ENCODE data around the gene SQOR. TPM values are rescaled to one million over a fixed set of nuclear protein-coding genes. Genes with fewer than 3 reads are reported as not detected.

The SQOR gene
- total RNA-seq (2014; rRNA removed; shearing (Covaris generic)) = 22.3 and 23.6 TPM in 2 replicates
- 8.7 and 14.3 TPM in 2 replicates for polyA plus RNA-seq (2014; cell fraction: nucleus; rRNA removed)

DNA sequence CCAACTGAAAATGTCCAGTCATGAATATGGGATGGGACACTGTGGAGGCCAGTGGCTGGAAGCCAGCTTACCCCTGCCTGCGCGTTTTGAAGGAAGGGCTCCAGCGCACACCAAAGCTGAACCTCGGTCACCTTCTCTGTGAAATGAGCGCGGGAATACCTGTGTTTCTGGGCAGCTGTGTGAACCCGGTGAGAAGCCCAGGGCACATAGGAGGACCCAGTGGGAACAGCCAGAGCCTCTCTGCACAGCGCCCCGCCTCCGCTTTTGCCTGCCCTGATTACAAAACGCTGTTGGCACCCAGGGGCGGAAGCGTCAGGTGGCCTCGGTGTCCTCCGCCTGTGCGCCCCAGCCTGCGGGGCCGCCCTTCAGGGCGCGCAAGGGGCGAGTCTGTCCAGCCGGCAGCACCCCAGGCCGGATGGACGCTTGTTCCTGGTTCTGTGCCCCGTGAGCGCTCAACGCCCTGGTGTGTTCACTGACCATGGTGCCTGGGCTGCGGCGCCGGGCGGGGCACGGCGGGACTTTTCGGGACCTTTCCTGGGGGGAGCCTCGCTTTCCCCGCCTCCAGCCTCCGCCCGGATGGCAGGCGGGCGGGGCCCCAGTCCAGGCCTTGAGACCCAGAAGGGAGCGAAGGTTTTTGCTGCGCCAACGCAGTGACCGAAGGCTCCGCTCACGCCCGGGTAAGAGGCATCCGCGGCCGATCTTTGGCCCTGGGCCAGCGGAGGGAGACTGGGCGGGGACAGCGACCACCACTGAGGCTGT, at the start of gene SQOR:
Gene SQOR (plus strand): TSS at position 598 of the 759 bp plus-strand sequence. CDS start 23,895 bp downstream, outside the sequence.
- peak; percentile 58 for DNase-seq (ENCODE audit: extremely low read depth, low read depth)

DNA sequence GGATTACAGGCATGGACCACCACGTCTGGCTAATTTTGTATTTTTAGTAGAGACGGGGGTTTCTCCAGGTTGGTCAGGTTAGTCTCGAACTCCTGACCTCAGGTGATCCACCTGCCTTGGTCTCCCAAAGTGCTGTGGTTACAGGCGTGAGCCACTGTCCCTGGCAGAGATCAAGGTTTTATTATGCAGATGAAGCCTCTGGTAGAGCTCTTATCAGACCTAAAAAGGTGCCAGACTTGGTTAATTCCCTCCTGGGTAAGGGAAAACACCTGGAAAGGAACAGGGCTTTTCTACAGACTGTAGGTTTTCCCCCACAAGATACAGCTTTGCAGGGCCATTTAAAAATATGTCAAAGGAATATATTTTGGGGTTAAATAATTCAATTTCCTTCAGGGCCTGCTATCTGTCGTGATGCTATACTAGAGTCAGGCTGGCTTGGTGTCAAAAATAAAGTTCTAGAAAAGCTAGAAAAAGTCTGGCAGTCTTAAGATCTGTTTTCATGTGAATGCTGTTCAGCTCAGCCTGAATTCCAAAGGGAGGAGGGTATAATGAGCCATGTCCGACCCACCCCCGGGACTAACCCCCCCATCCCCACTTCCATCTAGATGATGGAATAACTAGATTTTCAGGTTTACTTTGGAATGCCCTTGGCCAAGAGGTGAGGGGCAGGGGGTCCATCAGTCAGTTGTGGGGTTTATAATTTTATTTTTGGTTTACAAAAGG, 49.6 kb upstream of the SQOR start:
- DNase-seq (ENCODE audit: extremely low read depth, low read depth) = no peak

DNA sequence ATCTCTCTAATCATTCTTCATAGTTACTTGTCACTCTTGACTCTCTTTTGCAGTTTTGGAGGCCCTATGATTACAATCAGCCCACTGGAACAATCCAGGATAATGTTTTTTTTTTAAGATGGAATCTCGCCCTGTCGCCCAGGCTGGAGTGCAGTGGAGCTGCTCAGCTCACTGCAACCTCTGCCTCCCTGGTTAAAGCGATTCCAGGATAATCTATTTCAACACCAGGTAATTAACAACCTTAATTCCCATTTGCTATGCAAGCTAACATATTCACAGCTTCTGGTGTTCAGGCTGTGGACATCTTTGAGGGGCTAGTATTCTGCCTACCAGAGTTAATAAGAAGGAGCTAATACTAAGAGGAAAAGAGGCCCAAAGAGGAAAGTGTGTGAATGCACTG, 48.7 kb upstream of the SQOR start:
- DNase-seq (ENCODE audit: extremely low read depth, low read depth) = no peak

DNA sequence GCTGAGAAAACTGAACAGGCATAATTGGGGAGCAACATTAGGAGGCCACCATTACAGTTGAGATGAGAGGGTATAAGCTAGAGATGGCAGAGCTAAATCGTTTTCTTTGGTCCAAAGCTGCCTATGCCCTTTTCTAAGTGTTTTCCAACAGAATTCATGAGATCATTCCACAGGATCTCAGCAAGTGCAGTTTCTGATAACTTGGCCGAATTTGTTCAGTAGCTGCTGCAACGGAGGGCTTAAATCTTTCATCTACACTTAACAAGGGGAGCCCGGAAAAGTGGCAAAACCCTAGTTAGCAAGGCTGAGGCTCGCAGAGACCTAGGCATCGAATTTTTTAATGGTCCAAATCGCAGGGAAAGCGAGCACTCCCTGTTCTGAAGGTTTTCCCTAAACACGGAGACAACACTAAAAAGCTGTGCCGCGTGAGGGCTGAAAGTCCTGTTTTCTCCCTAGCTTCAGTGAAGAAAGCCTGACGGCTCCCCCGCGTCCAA, 48.2 kb upstream of the SQOR start:
- no peak for DNase-seq (ENCODE audit: extremely low read depth, low read depth)

DNA sequence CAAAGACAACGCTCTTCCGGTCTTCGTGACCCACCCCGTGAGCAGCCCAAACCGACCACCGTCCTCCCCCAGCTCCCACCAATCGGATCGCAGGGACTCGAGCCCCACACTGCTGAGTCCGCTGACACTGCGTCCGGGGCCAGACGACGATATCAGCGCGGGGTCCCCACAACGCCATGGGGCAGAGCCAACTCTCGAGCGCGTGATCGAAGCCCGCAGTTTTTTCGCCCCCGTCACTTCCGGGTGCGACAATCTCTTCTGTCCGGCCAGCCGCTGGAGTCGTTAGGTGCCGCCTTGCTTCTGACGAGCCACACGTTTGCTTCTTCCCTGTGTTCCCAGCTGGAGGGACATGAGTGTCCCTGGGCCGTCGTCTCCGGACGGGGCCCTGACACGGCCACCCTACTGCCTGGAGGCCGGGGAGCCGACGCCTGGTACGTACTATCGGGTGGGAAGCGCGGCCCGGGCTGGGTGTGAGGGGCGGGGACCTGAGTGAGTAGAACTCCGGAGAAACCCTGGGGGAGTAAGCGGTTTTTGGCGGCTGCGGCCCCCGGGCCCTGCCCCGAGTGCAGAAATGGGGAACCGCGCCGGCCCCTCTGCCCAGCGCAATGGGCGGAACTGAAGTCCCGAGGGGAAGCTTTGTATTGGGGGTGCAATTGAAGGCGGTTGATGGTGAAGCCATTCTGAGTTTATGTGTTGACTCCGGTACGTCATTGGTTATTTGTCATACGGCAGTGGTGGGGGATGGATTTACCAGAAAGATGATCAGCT, 47.5 kb upstream of the SQOR start, which contains the start of gene BLOC1S6:
Gene BLOC1S6 (plus strand): TSS at position 285 of the 768 bp plus-strand sequence. CDS start 65 bp downstream, at position 350.
- peak; percentile 76 for DNase-seq (ENCODE audit: extremely low read depth, low read depth)

DNA sequence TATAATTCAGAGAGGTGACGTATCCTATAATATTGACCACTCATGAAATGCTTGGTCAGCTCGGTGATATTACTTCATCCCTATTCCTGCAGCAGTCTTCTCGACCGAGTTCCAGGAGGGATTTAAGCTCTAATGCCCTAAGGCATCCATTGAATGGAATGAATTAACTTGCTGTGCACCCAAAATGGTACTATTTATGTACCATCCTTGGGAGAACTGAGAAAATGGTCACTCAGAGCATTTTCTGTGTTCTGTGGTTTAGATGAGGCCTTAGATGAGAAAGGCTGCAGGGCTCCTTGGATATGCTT, 47.0 kb upstream of the SQOR start:
- DNase-seq (ENCODE audit: extremely low read depth, low read depth) = no peak

DNA sequence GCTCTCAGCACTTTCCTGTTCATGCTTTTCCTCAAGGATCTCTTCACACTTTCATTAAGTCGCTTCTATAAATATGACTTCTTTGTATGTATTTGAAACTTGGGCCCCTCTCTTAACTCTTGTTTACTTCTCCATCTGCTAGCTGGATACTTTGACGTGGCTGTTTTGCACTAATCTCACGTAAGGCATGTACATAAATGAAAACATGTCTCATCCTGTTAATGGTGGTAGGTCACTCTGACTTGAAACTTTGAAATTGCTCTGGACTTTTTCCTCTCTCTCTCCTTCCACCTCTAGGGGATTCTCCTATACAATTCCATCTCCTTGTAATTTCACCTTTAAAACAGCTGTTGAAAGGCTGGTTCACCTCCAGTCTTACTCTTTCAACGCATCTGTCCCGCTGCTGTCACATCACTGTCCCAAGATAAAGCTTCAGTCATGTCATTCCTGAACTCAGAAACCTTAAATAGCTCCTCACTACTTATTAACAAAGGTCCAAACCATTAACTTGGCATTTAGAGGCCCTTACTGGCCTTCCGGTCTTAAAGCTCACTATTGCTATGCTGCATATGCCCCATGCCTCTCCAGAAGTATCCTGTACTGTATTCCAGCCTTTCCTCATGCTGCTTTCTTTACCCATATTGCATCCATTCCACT, 46.5 kb upstream of the SQOR start:
- DNase-seq (ENCODE audit: extremely low read depth, low read depth) = no peak

DNA sequence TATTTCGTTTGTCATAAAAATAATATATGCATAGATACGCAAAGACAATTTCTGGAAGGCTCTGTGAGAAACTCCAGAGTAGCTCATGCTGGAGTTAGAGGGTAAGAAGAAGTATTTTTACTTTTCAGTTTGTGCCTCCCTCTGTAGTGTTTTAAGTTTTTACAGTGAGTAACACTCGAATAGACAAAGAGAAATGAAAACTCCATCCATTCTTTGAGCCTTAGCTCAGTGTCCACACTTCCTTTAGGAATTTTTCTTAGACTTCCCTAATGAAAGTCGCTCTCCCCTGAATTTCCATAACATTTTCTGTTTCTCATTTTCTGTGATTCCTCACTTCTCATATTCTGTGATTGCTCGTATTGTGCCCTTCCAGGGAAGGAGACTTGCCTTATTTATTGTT, 45.6 kb upstream of the SQOR start:
- no peak for DNase-seq (ENCODE audit: extremely low read depth, low read depth)

DNA sequence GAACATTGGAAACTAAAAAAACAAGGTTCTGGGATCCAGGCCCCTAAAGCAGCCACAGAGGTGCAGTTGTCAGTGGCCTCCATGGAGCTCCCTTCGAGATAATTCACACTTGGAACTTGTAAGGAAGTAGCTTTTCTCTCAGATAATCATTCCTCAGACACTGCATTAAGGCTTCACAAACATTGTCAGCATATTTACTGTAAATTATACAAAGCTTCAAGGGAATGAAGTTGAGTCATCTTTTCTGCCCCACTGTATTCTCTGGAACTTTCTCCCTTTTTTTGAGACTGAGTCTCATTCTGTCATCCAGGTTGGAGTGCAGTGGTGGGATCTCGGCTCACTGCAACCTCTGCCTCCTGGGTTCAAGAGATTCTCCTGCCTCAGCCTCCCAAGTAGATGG, 40.5 kb upstream of the SQOR start:
- DNase-seq (ENCODE audit: extremely low read depth, low read depth) = no peak

DNA sequence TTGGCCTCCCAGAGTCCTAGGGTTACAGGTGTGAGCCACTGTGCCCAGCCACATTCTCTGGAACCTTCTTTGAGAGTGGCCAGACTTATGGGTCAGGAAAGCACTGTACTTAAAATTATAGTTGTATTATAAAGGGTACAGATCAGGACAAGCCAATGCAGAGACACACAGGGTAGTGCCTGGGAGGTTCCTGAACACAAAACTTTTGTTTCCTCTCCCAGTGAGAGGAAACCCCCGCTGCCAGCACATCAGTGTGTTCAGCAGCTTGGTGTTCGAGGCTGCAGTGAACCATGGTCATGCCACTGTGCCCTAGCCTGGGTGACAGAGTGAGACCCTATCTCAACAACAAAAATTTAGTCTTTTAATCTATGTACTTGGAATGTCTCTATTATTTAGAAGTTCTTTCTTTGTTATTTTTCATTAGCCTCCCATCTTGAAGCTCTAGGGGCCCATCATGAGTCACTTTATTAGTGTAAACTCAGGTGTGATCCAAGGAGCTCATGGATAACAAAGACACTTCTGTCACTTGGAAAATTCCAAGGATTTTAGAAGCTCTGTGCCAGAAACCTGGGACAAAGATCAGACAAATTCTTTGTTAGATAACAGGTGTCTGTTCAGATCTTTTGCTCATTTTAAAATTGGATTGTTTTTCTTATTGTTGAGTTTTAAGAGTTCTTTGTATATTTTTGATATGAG, 39.8 kb upstream of the SQOR start:
- DNase-seq (ENCODE audit: extremely low read depth, low read depth) = no peak

DNA sequence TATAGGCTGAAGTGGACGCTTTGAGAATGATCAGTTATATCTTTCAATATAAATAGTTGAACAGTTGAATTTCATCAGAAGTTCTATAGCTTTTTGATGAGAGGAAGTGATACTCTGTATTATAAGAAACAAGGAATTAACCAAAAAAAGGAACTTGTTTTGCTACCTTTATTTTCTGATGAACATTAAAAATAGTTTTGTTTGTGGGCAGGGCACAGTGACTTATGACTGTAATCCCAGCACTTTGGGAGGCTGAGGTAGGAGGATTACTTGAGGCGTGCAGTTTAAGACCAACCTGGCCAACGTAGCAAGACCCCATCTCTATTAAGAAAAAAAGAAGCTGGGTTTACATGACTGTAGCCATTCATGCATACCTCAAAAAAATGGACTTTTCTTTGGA, 30.9 kb upstream of the SQOR start:
- no peak for DNase-seq (ENCODE audit: extremely low read depth, low read depth)

DNA sequence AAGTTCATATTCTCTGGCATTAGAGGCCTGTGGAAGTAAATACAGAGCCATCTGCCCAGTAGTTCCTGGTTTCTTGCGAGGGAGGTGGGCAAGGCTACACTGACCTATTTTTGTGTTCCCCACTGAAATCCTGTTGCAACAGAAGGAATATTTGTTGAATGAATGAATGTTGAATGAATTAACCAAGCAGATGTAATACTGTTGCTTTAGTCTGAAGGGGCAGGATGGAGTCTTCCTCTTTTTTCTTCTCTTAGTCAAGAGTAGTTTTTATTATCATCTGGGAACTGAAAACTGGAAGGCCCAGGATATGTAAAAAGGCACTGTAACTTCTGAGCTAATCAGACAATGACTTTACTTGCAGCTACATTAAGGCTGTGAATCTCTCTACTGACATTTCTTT, 30.5 kb upstream of the SQOR start:
- no peak for DNase-seq (ENCODE audit: extremely low read depth, low read depth)

DNA sequence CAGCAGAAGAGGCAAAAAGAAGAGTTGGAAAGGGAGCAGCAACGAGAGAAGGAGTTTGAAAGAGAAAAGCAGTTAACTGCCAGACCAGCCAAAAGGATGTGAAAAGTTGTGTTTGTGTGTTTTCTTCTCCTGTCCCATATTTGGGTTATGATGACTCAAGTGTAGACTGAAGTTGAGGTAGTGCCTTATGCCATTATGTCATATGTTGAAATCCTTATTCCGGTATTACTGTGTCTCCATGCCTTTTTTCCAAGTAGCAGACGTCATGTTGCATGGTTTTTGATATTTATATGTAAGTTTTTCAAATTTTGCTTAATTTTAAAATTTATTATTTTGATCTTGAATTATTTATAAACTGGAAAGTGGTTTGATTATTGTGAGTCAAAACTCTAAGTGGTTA, 28.4 kb upstream of the SQOR start:
- DNase-seq (ENCODE audit: extremely low read depth, low read depth) = no peak

DNA sequence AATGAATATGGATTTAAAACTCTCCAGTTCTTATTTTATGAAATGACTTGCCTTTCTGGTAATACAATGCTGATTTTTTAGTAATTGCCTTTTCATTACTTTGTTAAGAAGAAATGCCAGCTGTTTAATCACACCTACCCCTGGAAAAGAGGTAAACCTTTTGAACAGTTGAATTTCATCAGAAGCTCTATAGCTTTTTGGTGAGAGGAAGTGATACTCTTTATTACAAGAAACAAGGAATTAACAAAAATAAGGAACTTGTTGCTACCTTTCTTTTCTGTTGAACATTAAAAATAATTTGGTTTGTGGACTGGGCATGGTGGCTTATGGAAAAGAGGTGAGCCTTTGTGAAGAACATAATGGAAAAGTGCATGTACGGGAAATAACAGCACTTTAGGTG, 28.0 kb upstream of the SQOR start:
- no peak for DNase-seq (ENCODE audit: extremely low read depth, low read depth)

DNA sequence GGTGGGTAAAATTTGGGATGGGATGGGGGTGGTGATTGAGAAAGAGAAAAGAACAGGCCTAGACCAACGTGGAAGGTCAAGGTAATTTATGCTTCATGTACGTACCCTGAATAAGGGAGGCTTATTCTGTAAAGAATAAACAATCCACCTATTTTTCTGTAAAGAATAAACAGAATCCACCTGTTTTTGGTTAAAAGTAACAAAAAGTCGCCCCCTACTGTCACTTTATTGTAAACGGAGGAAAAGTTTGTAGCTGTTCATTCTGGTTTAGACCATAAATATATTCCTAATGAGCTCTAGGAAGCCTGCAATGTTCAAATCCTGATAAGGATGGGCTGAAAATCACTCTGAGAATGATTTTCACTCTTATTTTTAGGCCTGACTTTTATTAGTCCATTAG, 23.5 kb upstream of the SQOR start:
- DNase-seq (ENCODE audit: extremely low read depth, low read depth) = no peak

DNA sequence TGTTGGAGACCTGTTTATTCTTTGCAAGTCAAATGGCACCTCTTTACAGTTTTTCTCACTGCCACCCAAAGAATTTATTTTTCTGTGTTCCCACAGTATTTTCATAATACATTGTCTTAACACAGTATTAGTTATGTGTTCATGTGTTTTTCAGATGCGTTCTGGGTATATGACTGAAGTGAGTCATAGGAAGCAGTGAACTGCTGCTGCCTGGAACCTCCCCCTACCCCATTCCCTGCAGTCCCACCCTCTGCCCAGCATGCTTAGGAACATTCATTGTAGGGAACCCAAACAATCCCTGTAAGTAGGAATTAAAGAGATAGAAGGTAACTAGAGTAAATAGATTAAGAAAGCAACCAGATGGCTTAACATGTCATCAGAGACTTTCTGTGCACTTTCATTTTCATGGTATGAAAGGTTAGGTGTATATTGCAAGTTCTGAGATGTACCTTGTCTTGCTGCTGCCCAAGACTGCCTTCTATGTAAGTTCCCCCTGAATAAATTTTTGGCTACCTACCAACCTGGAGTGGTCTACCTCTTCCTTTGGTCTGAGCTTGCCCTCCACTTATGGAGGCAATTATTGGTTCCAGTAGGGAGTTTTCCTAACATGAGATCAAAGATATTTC, 21.9 kb upstream of the SQOR start:
- DNase-seq (ENCODE audit: extremely low read depth, low read depth) = no peak

DNA sequence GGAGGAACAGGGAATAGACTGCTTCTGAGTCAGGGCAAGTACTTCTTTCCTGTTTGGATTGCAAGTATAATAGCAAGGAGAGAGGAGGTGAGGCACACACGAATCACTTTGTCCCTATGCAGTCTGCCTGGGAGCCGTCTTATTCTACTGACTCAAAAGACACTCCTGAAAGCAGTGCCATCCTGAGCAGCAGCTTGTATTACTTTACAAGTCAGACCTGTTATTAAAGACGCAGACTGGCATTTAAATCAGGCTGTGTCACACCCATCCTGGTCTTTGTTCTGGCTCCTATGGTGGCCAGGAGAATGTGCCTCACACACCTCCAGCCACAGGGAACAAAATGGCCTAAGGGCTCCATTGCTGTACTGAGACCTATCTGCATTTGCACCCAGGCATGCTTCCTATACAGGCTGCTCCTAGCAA, 17.9 kb upstream of the SQOR start:
- DNase-seq (ENCODE audit: extremely low read depth, low read depth) = no peak

DNA sequence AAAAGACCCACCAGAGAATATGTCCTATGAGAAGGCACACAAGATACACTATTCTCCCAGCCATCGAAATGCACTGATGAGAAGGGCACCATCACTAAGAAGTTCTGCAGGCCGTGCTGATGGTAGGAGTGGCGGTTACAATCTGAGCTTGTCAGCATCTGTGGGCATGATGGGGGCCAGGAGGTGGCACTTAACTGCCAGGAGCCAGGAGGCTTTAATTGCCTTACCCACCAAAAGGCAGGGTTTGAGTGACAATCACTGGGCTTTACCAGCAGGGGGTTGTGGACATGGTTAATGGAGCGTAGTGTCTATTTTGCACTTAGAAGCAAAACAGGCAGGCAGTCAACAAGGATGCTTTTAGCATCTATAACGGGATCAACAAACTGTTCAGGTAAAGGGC, 16.0 kb upstream of the SQOR start:
- no peak for DNase-seq (ENCODE audit: extremely low read depth, low read depth)

DNA sequence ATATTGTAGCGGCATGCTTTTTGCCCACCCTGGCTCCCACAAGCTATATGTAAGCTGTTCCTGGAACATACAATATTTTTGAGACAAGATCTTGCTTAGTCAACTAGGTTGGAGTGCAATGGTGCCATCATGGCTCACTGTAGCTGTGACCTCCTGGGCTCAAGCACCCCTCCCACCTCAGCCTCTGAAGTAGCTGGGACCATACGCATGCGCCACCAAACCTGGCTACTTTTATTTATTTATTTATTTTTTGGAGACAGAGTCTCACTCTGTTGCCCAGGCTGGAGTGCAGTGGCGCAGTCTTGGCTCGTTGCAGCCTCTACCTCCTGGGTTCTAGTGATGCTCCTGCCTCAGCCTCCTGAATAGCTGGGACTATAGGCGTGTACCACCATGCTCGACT, 6.7 kb upstream of the SQOR start:
- DNase-seq (ENCODE audit: extremely low read depth, low read depth) = no peak

Data from NCI-H460 (cell line).